Thymus (tissue), 11 donors: ENCODE data around the gene TDRD7. TPM values are rescaled to one million over a fixed set of nuclear protein-coding genes. Genes with fewer than 3 reads are reported as not detected.

Source experiments
- DNase-seq, 9 donors: peaks; one replicate each; pipeline ENCODE4 v3.0.0-alpha.2; 2013; ENCODE audit warnings: low spot score in 9 of 9, low read depth in 6 of 9, missing footprints in 1 of 9
- H3K27ac ChIP-seq, 2 donors: one replicate each; pipeline ENCODE4 v1.5.1; 2013; ENCODE audit warnings: control low read depth in 1 of 2, low read depth in 1 of 2, low read length in 1 of 2, mild to moderate bottlenecking in 1 of 2, moderate library complexity in 1 of 2
- H3K27me3 ChIP-seq, 2 donors: one replicate each; pipeline ENCODE4 v1.5.1; 2013; ENCODE audit warnings: low read length in 1 of 2; ENCODE audit not compliant: control insufficient read depth in 2 of 2, insufficient read depth in 1 of 2
- H3K36me3 ChIP-seq, 2 donors: one replicate each; pipeline ENCODE4 v1.5.1; 2013; ENCODE audit warnings: low read length in 1 of 2, mild to moderate bottlenecking in 1 of 2, moderate library complexity in 1 of 2; ENCODE audit not compliant: control insufficient read depth in 2 of 2, insufficient read depth in 2 of 2
- H3K4me1 ChIP-seq, 2 donors: one replicate each; pipeline ENCODE4 v1.5.1; 2013; ENCODE audit warnings: low read length in 2 of 2; ENCODE audit not compliant: control insufficient read depth in 2 of 2, insufficient read depth in 2 of 2
- H3K4me3 ChIP-seq, 2 donors: one replicate each; pipeline ENCODE4 v1.5.1; 2013; ENCODE audit warnings: low read length in 2 of 2, control low read depth in 1 of 2, mild to moderate bottlenecking in 1 of 2
- H3K9me3 ChIP-seq, 2 donors: one replicate each; pipeline ENCODE4 v1.5.1; 2013; ENCODE audit warnings: low read length in 1 of 2, mild to moderate bottlenecking in 1 of 2; ENCODE audit not compliant: control insufficient read depth in 2 of 2, insufficient read depth in 1 of 2
- WGBS: extraction: QIAGEN DNeasy Blood & Tissue Kit; methylation state at CpG from one replicate; pipeline ENCODE4 v1.1.7; 2013; 5-methylcytosine and 5-hydroxymethylcytosine counted together
- polyA plus RNA-seq: library from polyadenylated mRNA; stranded (reverse); fragments of 200-250 nt; gene quantifications from one replicate; pipeline ENCODE4 v1.2.3, GENCODE V29; 2013
- total RNA-seq: library from RNA; stranded (reverse); fragments of 120-200 nt; gene quantifications from one replicate; pipeline ENCODE4 v1.2.4, GENCODE V29; 2013
- donor health status: healthy.

TDRD7 gene
- total and polyA plus RNA-seq, 2 donors = 12.3 to 14.2 TPM

DNA sequence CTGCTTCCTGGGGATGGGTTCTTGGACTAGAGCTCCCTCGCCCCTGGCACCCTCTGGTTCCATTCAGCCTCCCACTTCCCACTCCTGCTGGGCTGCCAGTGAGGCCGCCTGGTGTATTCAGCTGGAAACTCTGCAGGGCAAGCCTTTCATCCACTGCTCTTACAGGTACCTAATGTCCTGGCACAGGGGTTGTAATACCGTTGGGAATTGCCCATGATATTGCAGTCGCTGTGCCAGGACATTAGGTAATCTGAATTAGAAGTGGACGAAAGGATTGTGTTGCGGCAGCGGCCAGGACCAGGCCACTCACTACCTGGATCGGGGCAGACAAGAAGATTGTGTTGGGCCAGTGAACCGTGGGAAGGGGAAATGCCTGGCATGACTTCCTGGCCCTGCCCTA is 102.6 kb downstream of the TDRD7 start:
- WGBS = 90% methylated on average over 9 of the region's 9 CpGs
- no peak overlapping the region for H3K4me3 ChIP-seq
- H3K27me3 ChIP-seq = peaks cover 0 to 23% of the 10 kb centered on the region in 2 donors
- no peaks in the 10 kb centered on the region for H3K9me3 ChIP-seq
- DNase-seq = no peak
- no peaks in the 10 kb centered on the region for H3K36me3 ChIP-seq
- no peak overlapping the region for H3K27ac ChIP-seq
- no peaks in the 10 kb centered on the region for H3K4me1 ChIP-seq

DNA sequence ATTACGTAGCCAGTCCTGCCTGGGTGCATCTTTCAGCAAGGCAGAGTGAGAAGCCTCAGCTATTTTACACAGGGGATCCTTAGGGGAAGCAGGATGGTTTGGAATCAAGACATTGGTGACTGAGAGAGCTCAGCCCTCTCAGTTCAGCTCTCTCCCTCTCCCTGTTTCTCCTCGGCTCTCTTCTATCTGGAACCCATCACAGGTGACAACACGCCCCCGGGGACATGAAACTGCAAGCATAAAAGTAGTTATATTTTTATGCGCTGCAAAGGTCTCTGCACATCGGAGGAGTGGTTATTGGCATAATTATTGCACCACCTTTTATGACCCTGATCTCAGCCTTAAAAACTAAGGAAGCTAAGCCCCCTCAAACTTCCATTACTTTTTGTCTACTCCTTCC is 103.8 kb downstream of the TDRD7 start:
- Histone ChIP-seq H3K4me1 (no peaks in the 10 kb centered on the region), H3K9me3 (no peaks in the 10 kb centered on the region), H3K27ac (no peak overlapping the region), H3K27me3 (peaks cover 3 to 29% of the 10 kb centered on the region in 2 donors), H3K4me3 (no peak overlapping the region), H3K36me3 (no peaks in the 10 kb centered on the region)
- no peak for DNase-seq
- 93% methylated on average over 6 of the region's 6 CpGs for WGBS

GRCh38 chr9:97516111-97516510 is 104.2 kb downstream of the TDRD7 start:
- no peak overlapping the region for H3K4me3 ChIP-seq
- H3K9me3 ChIP-seq = no peaks in the 10 kb centered on the region
- no peak overlapping the region for H3K27ac ChIP-seq
- DNase-seq = no peak
- peaks cover 3 to 29% of the 10 kb centered on the region in 2 donors for H3K27me3 ChIP-seq
- H3K36me3 ChIP-seq = no peaks in the 10 kb centered on the region
- H3K4me1 ChIP-seq = no peaks in the 10 kb centered on the region
- 96% methylated on average over 8 of the region's 8 CpGs for WGBS

- DNase-seq = no peak
- no peaks in the 10 kb centered on the region for H3K36me3 ChIP-seq
- H3K27me3 ChIP-seq = peaks cover 3 to 29% of the 10 kb centered on the region in 2 donors
- H3K9me3 ChIP-seq = no peaks in the 10 kb centered on the region
- WGBS = 94% methylated on average over 14 of the region's 14 CpGs
- no peak overlapping the region for H3K4me3 ChIP-seq
- H3K4me1 ChIP-seq = no peaks in the 10 kb centered on the region
- H3K27ac ChIP-seq = no peak overlapping the region
Measured at GRCh38 chr9:97517331-97518089, 105.6 kb downstream of the TDRD7 start.

DNA sequence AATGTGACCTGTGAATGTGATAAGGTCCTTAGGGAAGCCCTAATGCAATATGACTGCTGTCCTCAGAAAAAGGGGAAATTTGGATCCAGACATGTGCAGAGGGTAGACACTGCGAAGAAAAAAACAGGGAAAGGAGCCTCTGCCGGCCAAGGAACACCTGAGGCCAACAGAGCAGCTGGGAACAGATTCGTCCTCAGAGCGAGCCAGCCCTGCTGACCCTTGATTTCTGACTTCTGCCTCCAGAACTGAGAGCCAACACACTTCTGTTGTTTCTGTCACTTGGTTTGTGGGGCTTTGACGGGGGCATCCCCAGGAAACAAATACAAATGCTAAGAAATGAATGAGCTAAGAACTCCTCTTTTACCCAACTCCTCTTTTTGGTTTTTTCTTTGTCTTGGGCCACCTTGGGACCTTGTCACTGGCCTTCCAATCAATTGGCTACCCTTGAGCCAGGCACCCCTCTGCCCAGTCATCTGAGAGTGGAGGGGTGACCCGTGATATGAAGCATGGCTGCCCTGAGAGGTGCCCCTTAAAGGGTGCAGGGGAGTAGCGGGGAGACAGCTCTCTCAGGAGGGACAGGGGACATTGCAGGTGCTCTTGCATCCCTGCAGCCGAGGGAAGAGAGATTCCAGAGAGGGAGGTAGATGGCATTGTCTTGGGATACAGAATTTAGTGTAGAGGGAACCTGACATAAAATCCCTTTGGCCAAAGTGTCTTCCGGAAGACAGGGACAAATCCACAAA is 106.4 kb downstream of the TDRD7 start:
- WGBS = 82% methylated on average over 9 of the region's 9 CpGs
- no peaks in the 10 kb centered on the region for H3K36me3 ChIP-seq
- no peak for DNase-seq
- no peak overlapping the region for H3K27ac ChIP-seq
- H3K27me3 ChIP-seq = peaks cover 3 to 30% of the 10 kb centered on the region in 2 donors
- H3K4me1 ChIP-seq = no peaks in the 10 kb centered on the region
- H3K4me3 ChIP-seq = no peak overlapping the region
- H3K9me3 ChIP-seq = no peaks in the 10 kb centered on the region

- no peak for DNase-seq
- Histone ChIP-seq H3K27me3 (peaks cover 3 to 30% of the 10 kb centered on the region in 2 donors), H3K4me1 (no peaks in the 10 kb centered on the region), H3K4me3 (no peak overlapping the region), H3K9me3 (no peaks in the 10 kb centered on the region), H3K36me3 (no peaks in the 10 kb centered on the region), H3K27ac (no peak overlapping the region)
- 8% methylated on average over 6 of the region's 6 CpGs for WGBS
Measured at GRCh38 chr9:97518909-97519307, 107.0 kb downstream of the TDRD7 start.

GRCh38 chr9:97519441-97519970 is 107.6 kb downstream of the TDRD7 start:
- Histone ChIP-seq H3K9me3 (no peaks in the 10 kb centered on the region), H3K27me3 (peaks cover 3 to 30% of the 10 kb centered on the region in 2 donors), H3K27ac (no peak overlapping the region), H3K4me3 (no peak overlapping the region), H3K36me3 (no peaks in the 10 kb centered on the region), H3K4me1 (no peaks in the 10 kb centered on the region)
- DNase-seq = no peak
- 87% methylated on average over 11 of the region's 11 CpGs for whole genome bisulfite sequencing

DNA sequence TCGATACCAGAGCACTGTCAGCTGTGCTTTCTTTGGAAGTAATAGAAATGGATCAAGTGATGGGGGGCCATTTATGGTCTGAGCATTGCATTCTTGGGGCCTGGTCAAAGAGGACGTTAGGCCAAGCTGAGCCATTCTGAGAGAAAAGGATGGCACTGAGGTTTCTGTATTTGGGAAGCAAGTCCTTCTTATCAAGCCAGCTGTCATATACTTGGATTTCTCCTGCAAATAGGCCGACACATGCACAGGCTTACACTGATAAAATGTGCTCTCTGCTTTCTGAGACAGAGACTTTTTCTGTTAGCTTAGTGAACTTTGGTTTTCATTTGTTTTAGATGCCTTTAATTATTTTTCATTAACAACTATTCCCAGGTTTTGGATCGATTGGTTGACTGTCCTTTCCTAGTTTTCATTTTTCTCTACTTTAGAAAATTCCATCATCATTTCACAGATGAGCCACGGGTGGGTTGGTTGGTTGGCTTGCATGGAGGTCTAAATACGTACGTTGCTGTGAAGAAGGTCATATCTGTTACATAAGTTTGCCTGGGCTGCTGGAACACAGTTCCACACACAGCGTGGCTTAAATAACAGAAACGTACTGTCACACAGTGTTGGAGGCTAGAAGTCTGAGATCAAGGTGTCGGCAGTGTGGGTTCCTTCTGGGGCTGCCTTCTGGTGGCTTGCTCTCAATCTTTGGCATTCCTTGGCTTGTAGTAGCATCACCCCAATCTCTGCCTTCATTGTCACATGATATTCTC is 109.9 kb downstream of the TDRD7 start:
- Histone ChIP-seq H3K27ac (no peak overlapping the region), H3K36me3 (no peaks in the 10 kb centered on the region), H3K4me1 (no peaks in the 10 kb centered on the region), H3K9me3 (no peaks in the 10 kb centered on the region), H3K4me3 (no peak overlapping the region), H3K27me3 (peaks cover 3 to 30% of the 10 kb centered on the region in 2 donors)
- DNase-seq = no peak
- 95% methylated on average over 10 of the region's 10 CpGs for WGBS
